Neural cell (in vitro differentiated cells): ENCODE data around the gene CUBN. TPM values are rescaled to one million over a fixed set of nuclear protein-coding genes. Genes with fewer than 3 reads are reported as not detected.

Experiments
- H2AFZ ChIP-seq: fragments of 200-600, 300-800 bp; sonication (generic), shearing (Covaris generic); 2 replicates; pipeline ENCODE4 v1.6.0; 2014; ENCODE audit warnings: low read depth, mild to moderate bottlenecking, antibody characterized with exemption, low read length, moderate library complexity
- H3F3A ChIP-seq: fragments of 200-600 bp; shearing (Covaris generic); 2 replicates; pipeline ENCODE4 v1.6.1; 2016; ENCODE audit warnings: mild to moderate bottlenecking, moderate library complexity, mixed read lengths, antibody characterized with exemption, low read length; ENCODE audit not compliant: insufficient read depth, poor library complexity, severe bottlenecking
- H3K27ac ChIP-seq: fragments of 200-600, 300-800 bp; sonication (generic), shearing (Covaris generic); 2 replicates; pipeline ENCODE4 v1.5.1; 2014; ENCODE audit warnings: mild to moderate bottlenecking, low read length, moderate library complexity
- H3K27me3 ChIP-seq: fragments of 300-800, 200-600 bp; sonication (generic), shearing (Covaris generic); 2 replicates; pipeline ENCODE4 v1.6.0; 2014; ENCODE audit warnings: mild to moderate bottlenecking, low read depth, low read length, moderate library complexity; ENCODE audit not compliant: insufficient read depth
- H3K36me3 ChIP-seq: fragments of 300-800, 200-600 bp; sonication (generic), shearing (Covaris generic); 2 replicates; pipeline ENCODE4 v1.5.1; 2014; ENCODE audit warnings: mild to moderate bottlenecking, antibody characterized with exemption, low read length, moderate library complexity; ENCODE audit not compliant: insufficient read depth
- H3K4me2 ChIP-seq: fragments of 300-800, 200-600 bp; sonication (generic), shearing (Covaris generic); 2 replicates; pipeline ENCODE4 v1.6.0; 2014; ENCODE audit warnings: mild to moderate bottlenecking, low read length
- H3K4me3 ChIP-seq: fragments of 300-800, 200-600 bp; sonication (generic), shearing (Covaris generic); 2 replicates; pipeline ENCODE4 v1.5.1; 2014; ENCODE audit warnings: mild to moderate bottlenecking, low read length, moderate library complexity
- H3K79me2 ChIP-seq: fragments of 200-600 bp; shearing (Covaris generic); replicated peaks from 2 replicates; pipeline ENCODE4 v1.6.0; 2014; ENCODE audit warnings: mild to moderate bottlenecking, low read length, moderate library complexity; ENCODE audit not compliant: insufficient read depth
- H3K9ac ChIP-seq: fragments of 300-800, 200-600 bp; sonication (generic), shearing (Covaris generic); 2 replicates; pipeline ENCODE4 v1.6.1; 2016; ENCODE audit warnings: mild to moderate bottlenecking, low read length, mixed read lengths
- H3K9me2 ChIP-seq: fragments of 200-600 bp; shearing (Covaris generic); 2 replicates; pipeline ENCODE4 v1.6.1; 2016; ENCODE audit warnings: mild to moderate bottlenecking, low read length, mixed read lengths; ENCODE audit not compliant: insufficient read depth
- H3K9me3 ChIP-seq: fragments of 200-600, 300-800 bp; sonication (generic), shearing (Covaris generic); 2 replicates; pipeline ENCODE4 v1.6.1; 2016; ENCODE audit warnings: mild to moderate bottlenecking, mixed run types, low read length, moderate library complexity, mixed read lengths
- H4K20me1 ChIP-seq: fragments of 200-600 bp; shearing (Covaris generic); 2 replicates; pipeline ENCODE4 v1.6.1; 2016; ENCODE audit warnings: mild to moderate bottlenecking, mixed run types; ENCODE audit not compliant: insufficient read depth
- CTCF ChIP-seq: fragments of 450-650 bp; IDR thresholded peaks from 2 replicates; pipeline ENCODE4 v1.5.1; 2014; ENCODE audit warnings: antibody characterized with exemption, mild to moderate bottlenecking, moderate library complexity; ENCODE audit not compliant: poor library complexity, severe bottlenecking
- EP300 ChIP-seq: fragments of 450-650 bp; conservative IDR thresholded peaks from 2 replicates; pipeline ENCODE4 v1.6.1; 2014; ENCODE audit warnings: antibody characterized with exemption, mild to moderate bottlenecking, moderate library complexity; ENCODE audit not compliant: poor library complexity, severe bottlenecking
- EZH2 ChIP-seq: fragments of 200-600, 300-800 bp; shearing (Covaris generic), sonication (generic); IDR thresholded peaks from 2 replicates; pipeline ENCODE4 v1.6.1; 2014; ENCODE audit warnings: antibody characterized with exemption, low read length, borderline replicate concordance, mild to moderate bottlenecking; ENCODE audit not compliant: insufficient read depth, poor library complexity, severe bottlenecking
- MXI1 ChIP-seq: fragments of 450-650 bp; conservative IDR thresholded peaks from 2 replicates; pipeline ENCODE4 v1.6.1; 2014; ENCODE audit warnings: antibody characterized with exemption, mild to moderate bottlenecking; ENCODE audit not compliant: poor library complexity, severe bottlenecking
- POLR2AphosphoS5 ChIP-seq: IDR thresholded peaks from 2 replicates; pipeline ENCODE4 v1.6.1; 2012
- RAD21 ChIP-seq: fragments of 450-650 bp; conservative IDR thresholded peaks from 2 replicates; pipeline ENCODE4 v1.6.1; 2014; ENCODE audit warnings: antibody characterized with exemption, mild to moderate bottlenecking, moderate library complexity
- REST ChIP-seq: IDR thresholded peaks from 2 replicates; pipeline ENCODE4 v1.6.1; 2012; ENCODE audit warnings: borderline replicate concordance
- SMC3 ChIP-seq: fragments of 450-650 bp; conservative IDR thresholded peaks from 2 replicates; pipeline ENCODE4 v1.6.1; 2014; ENCODE audit warnings: antibody characterized with exemption, mild to moderate bottlenecking, moderate library complexity; ENCODE audit not compliant: poor library complexity
- TAF1 ChIP-seq: IDR thresholded peaks from 2 replicates; pipeline ENCODE4 v1.6.1; 2012; ENCODE audit warnings: low read depth
- polyA plus RNA-seq: library from polyadenylated mRNA; depleted of rRNA; stranded (reverse); fragments of >200 nt; gene quantifications from 2 replicates; pipeline ENCODE4 v1.2.3, GENCODE V29; 2014

Gene CUBN
- polyA plus RNA-seq, 1 donor from 2014 or later: 7.1 TPM

GRCh38 chr10:16927546-16927945 is 202.1 kb downstream of the CUBN start:
- TF ChIP-seq CTCF: no peak
- TF ChIP-seq EP300: no peak
- no peak for TF ChIP-seq EZH2
- TF ChIP-seq RAD21: no peak
- no peak for TF ChIP-seq REST
- TF ChIP-seq SMC3: no peak
- TF ChIP-seq TAF1: no peak
- TF ChIP-seq POLR2AphosphoS5: no peak
- TF ChIP-seq MXI1: no peak
- H3F3A ChIP-seq: no peaks in the 10 kb centered on the region
- no peaks in the 10 kb centered on the region for H3K9me2 ChIP-seq
- no peak overlapping the region for H3K4me2 ChIP-seq
- no peak overlapping the region for H3K4me3 ChIP-seq
- H3K27me3 ChIP-seq: no peaks in the 10 kb centered on the region
- no peak overlapping the region for H2AFZ ChIP-seq
- no peak overlapping the region for H3K27ac ChIP-seq
- H3K36me3 ChIP-seq: no peaks in the 10 kb centered on the region
- H3K9ac ChIP-seq: no peak overlapping the region
- H4K20me1 ChIP-seq: no peaks in the 10 kb centered on the region
- H3K79me2 ChIP-seq: no peaks in the 10 kb centered on the region
- H3K9me3 ChIP-seq: no peaks in the 10 kb centered on the region

GRCh38 chr10:16923726-16924125 is 205.9 kb downstream of the CUBN start:
- TF ChIP-seq TAF1: no peak
- no peak for TF ChIP-seq POLR2AphosphoS5
- no peak for TF ChIP-seq RAD21
- no peak for TF ChIP-seq REST
- TF ChIP-seq EP300: no peak
- no peak for TF ChIP-seq EZH2
- TF ChIP-seq CTCF: no peak
- TF ChIP-seq SMC3: no peak
- TF ChIP-seq MXI1: no peak
- H3K4me3 ChIP-seq: no peak overlapping the region

More at GRCh38 chr10:16923726-16924125, 205.9 kb downstream of the CUBN start:
- Histone ChIP-seq H3K9ac (no peak overlapping the region), H3K79me2 (no peaks in the 10 kb centered on the region), H3K36me3 (no peaks in the 10 kb centered on the region), H3K9me2 (no peaks in the 10 kb centered on the region), H3K4me2 (no peak overlapping the region), H3K27me3 (no peaks in the 10 kb centered on the region), H2AFZ (no peak overlapping the region), H3F3A (no peaks in the 10 kb centered on the region), H3K9me3 (no peaks in the 10 kb centered on the region), H4K20me1 (no peaks in the 10 kb centered on the region), H3K27ac (no peak overlapping the region)
